Mesenchymal stem cell (in vitro differentiated cells and primary cell): ENCODE data around the gene KRT31.

ENCODE experiments used
- DNase-seq: peaks from one replicate; pipeline ENCODE4 v3.0.0-alpha.2; 2013
- H2AFZ ChIP-seq: one replicate; pipeline ENCODE4 v1.6.1; 2013; ENCODE audit warnings: low read depth, mild to moderate bottlenecking, control low read depth, inconsistent platforms, low read length, moderate library complexity
- H2AK5ac ChIP-seq: 2 replicates; pipeline ENCODE4 v1.6.1; 2013; ENCODE audit warnings: low read length, moderate library complexity, mild to moderate bottlenecking, inconsistent platforms; ENCODE audit not compliant: severe bottlenecking
- H2BK120ac ChIP-seq: one replicate; pipeline ENCODE4 v1.6.1; 2013; ENCODE audit warnings: low read depth, mild to moderate bottlenecking, inconsistent platforms, low read length, moderate library complexity
- H2BK12ac ChIP-seq, 2 experiments: one replicate each; pipeline ENCODE4 v1.6.1; 2013; ENCODE audit warnings: inconsistent platforms in 2 of 2, low read length in 2 of 2, mild to moderate bottlenecking in 2 of 2, moderate library complexity in 2 of 2, control low read depth in 1 of 2
- H2BK15ac ChIP-seq: one replicate; pipeline ENCODE4 v1.6.1; 2013; ENCODE audit warnings: mild to moderate bottlenecking, low read depth, inconsistent platforms; ENCODE audit not compliant: poor library complexity, severe bottlenecking
- H2BK5ac ChIP-seq: 2 replicates; pipeline ENCODE4 v1.6.1; 2013; ENCODE audit warnings: low read depth, mild to moderate bottlenecking, low read length, control low read depth, inconsistent platforms; ENCODE audit not compliant: poor library complexity, severe bottlenecking
- H3K14ac ChIP-seq, 2 experiments: one replicate each; pipeline ENCODE4 v1.6.1; 2013; ENCODE audit warnings: inconsistent platforms in 2 of 2, low read length in 2 of 2, control low read depth in 1 of 2, mild to moderate bottlenecking in 1 of 2, moderate library complexity in 1 of 2
- H3K18ac ChIP-seq, 2 experiments: one replicate each; pipeline ENCODE4 v1.6.1; 2013; ENCODE audit warnings: inconsistent platforms in 2 of 2, low read length in 2 of 2, control low read depth in 1 of 2, low read depth in 1 of 2, mild to moderate bottlenecking in 1 of 2
- H3K23ac ChIP-seq, 2 experiments: one replicate each; pipeline ENCODE4 v1.6.1; 2013; ENCODE audit warnings: inconsistent platforms in 2 of 2, low read length in 2 of 2, mild to moderate bottlenecking in 2 of 2, moderate library complexity in 2 of 2, control low read depth in 1 of 2
- H3K27ac ChIP-seq: 2 replicates; pipeline ENCODE4 v1.5.1; 2013; ENCODE audit warnings: mild to moderate bottlenecking, moderate library complexity, low read length, control low read depth, inconsistent platforms; ENCODE audit not compliant: poor library complexity, severe bottlenecking
- H3K27me3 ChIP-seq, 2 experiments: 2 replicates each; pipeline versions ENCODE4 v1.6.1 to v1.7.0; 2013; ENCODE audit warnings: low read length in 2 of 2, mild to moderate bottlenecking in 2 of 2, moderate library complexity in 2 of 2, control low read depth in 1 of 2, inconsistent platforms in 1 of 2; ENCODE audit not compliant: control insufficient read depth in 1 of 2, insufficient read depth in 1 of 2
- H3K36me3 ChIP-seq, 2 experiments: 2 replicates each; pipeline versions ENCODE4 v1.6.1 to v1.7.0; 2013; ENCODE audit warnings: low read length in 2 of 2, control low read depth in 1 of 2, inconsistent platforms in 1 of 2, low read depth in 1 of 2, mild to moderate bottlenecking in 1 of 2; ENCODE audit not compliant: insufficient read depth in 2 of 2, control insufficient read depth in 1 of 2
- H3K4ac ChIP-seq, 2 experiments: one replicate each; pipeline ENCODE4 v1.6.1; 2013; ENCODE audit warnings: inconsistent platforms in 2 of 2, low read length in 2 of 2, mild to moderate bottlenecking in 2 of 2, moderate library complexity in 2 of 2, control low read depth in 1 of 2, low read depth in 1 of 2
- H3K4me1 ChIP-seq: 2 replicates; pipeline ENCODE4 v1.6.1; 2013; ENCODE audit warnings: low read depth, low read length, control low read depth; ENCODE audit not compliant: control insufficient read depth, insufficient read depth
- H3K4me2 ChIP-seq: 2 replicates; pipeline ENCODE4 v1.6.1; 2013; ENCODE audit warnings: low read length, mild to moderate bottlenecking, inconsistent platforms; ENCODE audit not compliant: poor library complexity, severe bottlenecking
- H3K4me3 ChIP-seq, 2 experiments: 2 replicates each; pipeline versions ENCODE4 v1.5.1 to v1.7.0; 2013; ENCODE audit warnings: low read length in 2 of 2, mild to moderate bottlenecking in 2 of 2, control low read depth in 1 of 2, low read depth in 1 of 2; ENCODE audit not compliant: insufficient read depth in 1 of 2
- H3K79me1 ChIP-seq: replicated peaks from 2 replicates; pipeline ENCODE4 v1.6.1; 2013; ENCODE audit warnings: mild to moderate bottlenecking, control low read depth, low read length, inconsistent platforms; ENCODE audit not compliant: poor library complexity, severe bottlenecking
- H3K9ac ChIP-seq: 2 replicates; pipeline ENCODE4 v1.7.0; 2013; ENCODE audit warnings: mild to moderate bottlenecking, low read length, moderate library complexity
- H3K9me3 ChIP-seq: 2 replicates; pipeline ENCODE4 v1.7.0; 2013; ENCODE audit warnings: mild to moderate bottlenecking, low read length; ENCODE audit not compliant: control insufficient read depth
- H4K8ac ChIP-seq: one replicate; pipeline ENCODE4 v1.6.1; 2013; ENCODE audit warnings: inconsistent platforms, mild to moderate bottlenecking, low read length, moderate library complexity
- H4K91ac ChIP-seq: one replicate; pipeline ENCODE4 v1.6.1; 2013; ENCODE audit warnings: mild to moderate bottlenecking, low read length, inconsistent platforms
- WGBS: methylation state at CpG from one replicate; pipeline ENCODE4 v1.1.7; 2013; ENCODE audit warnings: mixed read lengths; 5-methylcytosine and 5-hydroxymethylcytosine counted together

Gene KRT31

GRCh38 chr17:41442739-41443138, 45.3 kb upstream of the KRT31 start:
- 50% methylated on average over 4 of the region's 4 CpGs for WGBS
- H3K18ac ChIP-seq, result no peak overlapping the region
- H3K4me2 ChIP-seq, result no peak overlapping the region
- H3K4ac ChIP-seq, result no peak overlapping the region
- peaks cover 0 to 32% of the 10 kb centered on the region in 2 experiments for H3K27me3 ChIP-seq
- H2BK12ac ChIP-seq, result no peak overlapping the region
- H3K4me3 ChIP-seq, result no peak overlapping the region
- no peaks in the 10 kb centered on the region for H3K79me1 ChIP-seq
- H3K9me3 ChIP-seq, result no peaks in the 10 kb centered on the region
- no peak overlapping the region for H2AFZ ChIP-seq
- no peaks in the 10 kb centered on the region for H3K4me1 ChIP-seq
- no peak overlapping the region for H2BK120ac ChIP-seq
- peak; percentile 19 for DNase-seq
- no peaks in the 10 kb centered on the region for H3K36me3 ChIP-seq
- no peak overlapping the region for H3K23ac ChIP-seq
- H2BK5ac ChIP-seq, result no peak overlapping the region
- H3K9ac ChIP-seq, result no peak overlapping the region
- no peak overlapping the region for H4K91ac ChIP-seq
- no peak overlapping the region for H3K14ac ChIP-seq
- no peak overlapping the region for H4K8ac ChIP-seq
- no peak overlapping the region for H3K27ac ChIP-seq
- H2AK5ac ChIP-seq, result no peak overlapping the region
- H2BK15ac ChIP-seq, result no peak overlapping the region

GRCh38 chr17:41440531-41441033, 43.2 kb upstream of the KRT31 start, which contains the start of gene KRT38:
Gene KRT38, minus strand, starts transcription at chr17:41440983. Its CDS starts 62 bp downstream, at chr17:41440921.
- Histone ChIP-seq H3K4ac (no peak within 1 kb of the TSS), H2AK5ac (no peak within 1 kb of the TSS), H3K27ac (no peak within 1 kb of the TSS), H2BK120ac (no peak within 1 kb of the TSS), H3K4me2 (no peak within 1 kb of the TSS), H3K9ac (no peak within 1 kb of the TSS), H2AFZ (no peak within 1 kb of the TSS), H2BK15ac (no peak within 1 kb of the TSS), H3K79me1 (no peaks in the 10 kb centered on the region), H3K23ac (no peak within 1 kb of the TSS), H3K14ac (peak within 1 kb of the TSS in 1 of 2 experiments; percentile 29), H3K27me3 (peaks cover 0 to 37% of the 10 kb centered on the region in 2 experiments), H3K9me3 (no peaks in the 10 kb centered on the region), H2BK5ac (no peak within 1 kb of the TSS), H4K8ac (no peak within 1 kb of the TSS), H4K91ac (no peak within 1 kb of the TSS), H3K4me3 (no peak within 1 kb of the TSS), H3K18ac (no peak within 1 kb of the TSS), H3K4me1 (no peaks in the 10 kb centered on the region), H2BK12ac (no peak within 1 kb of the TSS), H3K36me3 (peaks cover 0 to 2% of the 10 kb centered on the region in 2 experiments)
- no peak for DNase-seq
- WGBS, result 95% methylated on average over 10 of the region's 10 CpGs

GRCh38 chr17:41439375-41439774, 42.0 kb upstream of the KRT31 start:
- Histone ChIP-seq H3K4me1 (no peaks in the 10 kb centered on the region), H2BK12ac (no peak overlapping the region), H3K27me3 (peaks cover 0 to 39% of the 10 kb centered on the region in 2 experiments), H4K91ac (no peak overlapping the region), H3K79me1 (no peaks in the 10 kb centered on the region), H3K18ac (no peak overlapping the region), H2BK5ac (no peak overlapping the region), H2BK15ac (no peak overlapping the region), H4K8ac (no peak overlapping the region), H3K4ac (no peak overlapping the region), H3K4me2 (no peak overlapping the region), H3K9ac (no peak overlapping the region), H2BK120ac (no peak overlapping the region), H2AFZ (no peak overlapping the region), H2AK5ac (no peak overlapping the region), H3K36me3 (peaks cover 0 to 2% of the 10 kb centered on the region in 2 experiments), H3K14ac (no peak overlapping the region), H3K9me3 (no peaks in the 10 kb centered on the region), H3K23ac (no peak overlapping the region), H3K27ac (no peak overlapping the region), H3K4me3 (no peak overlapping the region)
- 61% methylated on average over 5 of the region's 5 CpGs for WGBS
- no peak for DNase-seq

- no peak overlapping the region for H3K14ac ChIP-seq
- no peak overlapping the region for H3K18ac ChIP-seq
- H3K23ac ChIP-seq, result no peak overlapping the region
- no peak overlapping the region for H3K27ac ChIP-seq
- no peak overlapping the region for H2BK15ac ChIP-seq
- H2BK12ac ChIP-seq, result no peak overlapping the region
- WGBS, result 83% methylated on average over 9 of the region's 9 CpGs
- no peak overlapping the region for H3K4me2 ChIP-seq
- no peaks in the 10 kb centered on the region for H3K79me1 ChIP-seq
- H3K9me3 ChIP-seq, result no peaks in the 10 kb centered on the region
- H3K4me3 ChIP-seq, result no peak overlapping the region
- H4K91ac ChIP-seq, result no peak overlapping the region
- H2AK5ac ChIP-seq, result no peak overlapping the region
- H4K8ac ChIP-seq, result no peak overlapping the region
- H2AFZ ChIP-seq, result no peak overlapping the region
- H3K27me3 ChIP-seq, result peaks cover 0 to 47% of the 10 kb centered on the region in 2 experiments
- no peak for DNase-seq
- no peak overlapping the region for H3K4ac ChIP-seq
- no peak overlapping the region for H3K9ac ChIP-seq
- H3K4me1 ChIP-seq, result no peaks in the 10 kb centered on the region
- H3K36me3 ChIP-seq, result peaks cover 0 to 2% of the 10 kb centered on the region in 2 experiments
- no peak overlapping the region for H2BK5ac ChIP-seq
- no peak overlapping the region for H2BK120ac ChIP-seq
Observed at GRCh38 chr17:41437769-41438168, 40.4 kb upstream of the KRT31 start.
